AG09319 (cell line): ENCODE data around the gene ARMH1.
"Not testable (repeated sequence)": the region's sequence is repeated elsewhere in the genome, so short reads cannot be mapped to it uniquely, and the experiment has no call there.

Experiments
- DNase-seq: peaks from one replicate; pipeline ENCODE4 v3.0.0-alpha.2; 2010; ENCODE audit warnings: low read depth; ENCODE audit errors: extremely low read depth
- CTCF ChIP-seq: IDR thresholded peaks from 2 replicates; pipeline ENCODE4 v1.5.1; 2011; ENCODE audit warnings: low read depth, mild to moderate bottlenecking, inconsistent platforms, low read length, moderate library complexity

ARMH1 gene

GRCh38 chr1:44698138-44698537 lies 23.6 kb downstream of the ARMH1 start:
- no peak for TF ChIP-seq CTCF
- DNase-seq = no peak

GRCh38 chr1:44699375-44699774 lies 24.9 kb downstream of the ARMH1 start:
- DNase-seq = not testable (repeated sequence)

DNA sequence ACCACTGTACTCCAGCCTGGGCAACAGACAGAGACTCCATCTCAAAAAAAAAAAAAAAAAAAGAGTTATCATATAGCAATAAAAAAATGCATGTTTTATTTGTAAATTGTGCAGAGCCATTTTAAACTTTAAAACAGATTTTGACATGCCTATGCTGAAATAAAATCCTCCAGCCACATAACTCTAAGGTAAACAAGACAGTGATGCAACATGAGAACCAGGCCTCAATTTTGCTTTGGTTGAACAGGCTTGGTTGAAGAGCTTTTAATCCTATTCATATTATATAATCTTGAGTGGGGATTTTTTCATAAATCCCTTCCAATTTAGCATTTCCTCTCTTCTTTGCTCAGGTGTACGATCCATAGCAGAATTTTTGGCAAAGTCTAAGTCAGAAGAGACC lies 26.1 kb downstream of the ARMH1 start:
- no peak for DNase-seq
- no peak for TF ChIP-seq CTCF

- no peak for DNase-seq
- no peak for TF ChIP-seq CTCF
Observed at GRCh38 chr1:44701141-44701573, 26.6 kb downstream of the ARMH1 start.

GRCh38 chr1:44705470-44705869 lies 31.0 kb downstream of the ARMH1 start:
- no peak for DNase-seq
- no peak for TF ChIP-seq CTCF

DNA sequence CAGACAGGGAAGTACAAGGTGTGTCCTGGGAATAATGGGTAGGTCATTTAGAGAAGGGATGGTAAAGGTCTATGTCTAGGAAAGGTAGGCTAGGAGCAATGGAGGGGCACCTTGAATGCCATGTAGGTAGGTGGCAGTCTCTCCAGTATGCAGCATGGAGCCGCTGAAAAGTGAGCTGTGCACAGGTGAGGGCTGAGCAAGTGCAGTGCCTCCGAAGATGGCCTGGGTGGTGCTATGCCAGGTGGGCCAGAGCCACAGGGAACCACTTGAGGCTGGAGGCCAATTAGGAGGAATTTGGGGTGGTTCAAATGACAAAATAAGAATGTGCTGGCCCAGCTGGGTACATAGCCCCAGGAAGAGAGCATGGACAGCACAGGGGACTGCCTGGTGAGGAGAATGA lies 31.4 kb downstream of the ARMH1 start:
- TF ChIP-seq CTCF = no peak
- DNase-seq = no peak

GRCh38 chr1:44707112-44707881 lies 32.8 kb downstream of the ARMH1 start:
- no peak for TF ChIP-seq CTCF
- peak; percentile 68 for DNase-seq
